Ovary (tissue), 9 donors: ENCODE data around the gene ADAMTS20. TPM values are rescaled to one million over a fixed set of nuclear protein-coding genes. Genes with fewer than 3 reads are reported as not detected.

ENCODE experiments used
- DNase-seq, 5 donors: peaks; one replicate each; pipeline ENCODE4 v3.0.0-alpha.2; 2019 to 2020
- H3K27ac ChIP-seq, 2 donors: fragments of 200-600 bp; one replicate each; pipeline versions ENCODE4 v1.5.1 to v1.8.0; 2019 to 2022
- H3K27me3 ChIP-seq: fragments of 200-600 bp; one replicate; pipeline ENCODE4 v1.8.0; 2022
- H3K36me3 ChIP-seq: fragments of 200-600 bp; sonication (generic); one replicate; pipeline ENCODE4 v1.5.1; 2019
- H3K4me1 ChIP-seq: one replicate; pipeline ENCODE4 v1.8.1; 2013; ENCODE audit warnings: mild to moderate bottlenecking, moderate library complexity; ENCODE audit not compliant: insufficient read depth
- H3K4me3 ChIP-seq: fragments of 200-600 bp; sonication (generic); one replicate; pipeline ENCODE4 v1.5.1; 2017
- H3K9me3 ChIP-seq, 2 donors: fragments of 200-600 bp in 1 of 2; sonication (generic) in 1 of 2; one replicate each; pipeline versions ENCODE4 v1.5.1 to v1.8.1; 2013 to 2019; ENCODE audit warnings: mild to moderate bottlenecking in 1 of 2, moderate library complexity in 1 of 2
- EP300 ChIP-seq: sonication (generic); formaldehyde crosslinking; IDR thresholded peaks from one replicate; pipeline ENCODE4 v1.6.1; 2017; ENCODE audit warnings: antibody characterized with exemption
- POLR2A ChIP-seq: fragments of 450-650 bp; IDR thresholded peaks from one replicate; pipeline ENCODE4 v1.6.1; 2017; ENCODE audit warnings: antibody characterized with exemption, mild to moderate bottlenecking, moderate library complexity
- WGBS, 3 donors: extraction: QIAGEN DNeasy Blood & Tissue Kit in 1 of 3; methylation state at CpG; one replicate each; pipeline versions ENCODE4 v1.1.5 to v1.1.7; 2013 to 2017; 5-methylcytosine and 5-hydroxymethylcytosine counted together
- intact Hi-C, 4 donors: fragments of 100-400 bp; cut with DNase I; formaldehyde crosslinking; loops; one replicate each; pipeline versions ENCODE4 v1.11.0 to v1.15.1; 2022 to 2023
- polyA plus RNA-seq, 2 donors: library from polyadenylated mRNA; stranded (reverse); fragments of 200-250 nt in 1 of 2; fragments of 350-450 nt in 1 of 2; fragmentation: Illumina TruSeq in 1 of 2; extraction: RNeasy Lipid Tissue Mini Kit (QIAGEN cat#74804) in 1 of 2; gene quantifications; one replicate each; pipeline ENCODE4 v1.2.3, GENCODE V29; 2013 to 2014
- total RNA-seq, 7 donors: library from RNA; depleted of rRNA in 2 of 7; stranded (reverse); fragments of >200 nt in 2 of 7; fragmentation: NEBNext Ultra II Directional in 3 of 7; extraction: Animal tissue kit (Norgen Biotek cat#: 25700) in 3 of 7; gene quantifications; one replicate each; pipeline versions ENCODE4 v1.1.0 to v1.2.4, GENCODE V29; 2016 to 2023
- TF ChIP-seq, protein P1 (sequence below), 3 donors: fragments of 450-650 bp in 2 of 3; fragments of 200-600 bp in 1 of 3; IDR thresholded peaks; one replicate each; pipeline versions ENCODE4 v1.5.1 to v1.8.0; 2016 to 2022; ENCODE audit warnings: antibody characterized with exemption in 3 of 3, mild to moderate bottlenecking in 1 of 3
- donor health status: DM: no; HTN: no; CAD: no; lungs with moderate emphysema.
- donor health status: DM: no; HTN: no; CAD: no.
- donor health status: Bipolar disorder and iron deficiency.
- donor health status: DM: yes; HTN: yes; CAD: no.
- donor health status: DM: no; HTN: no; CAD: no.
- donor health status: DM: yes; HTN: yes; CAD: no.

ADAMTS20 gene
- total and polyA plus RNA-seq, 9 donors: 0.23 TPM; not detected in 8

DNA sequence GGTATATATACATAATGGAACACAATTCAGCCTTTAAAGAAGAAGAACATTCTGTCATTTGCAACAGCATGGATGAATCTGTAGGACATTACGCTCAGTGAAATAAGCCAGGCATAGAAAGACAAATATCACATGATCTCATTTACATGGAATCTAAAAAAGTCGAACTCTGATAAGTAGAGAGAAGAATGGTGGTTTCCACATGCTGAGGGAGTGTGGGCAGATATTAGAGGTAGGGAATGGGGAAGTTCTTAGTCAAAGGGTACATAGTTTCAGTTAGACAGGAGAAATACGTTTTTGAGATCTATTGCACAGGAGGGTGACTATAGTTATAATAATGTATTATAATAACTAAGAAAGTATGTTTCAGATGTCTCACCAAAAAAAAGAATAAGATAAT, 71.4 kb downstream of the ADAMTS20 start:
- no peak overlapping the region for H3K4me3 ChIP-seq
- WGBS, 3 donors: 75 to 81% (median 80%) methylated on average over 3 of the region's 3 CpGs
- no peaks in the 10 kb centered on the region for H3K4me1 ChIP-seq
- DNase-seq: no peak
- TF ChIP-seq EP300 (no peak), POLR2A (no peak)
- TF ChIP-seq, protein P1, sequence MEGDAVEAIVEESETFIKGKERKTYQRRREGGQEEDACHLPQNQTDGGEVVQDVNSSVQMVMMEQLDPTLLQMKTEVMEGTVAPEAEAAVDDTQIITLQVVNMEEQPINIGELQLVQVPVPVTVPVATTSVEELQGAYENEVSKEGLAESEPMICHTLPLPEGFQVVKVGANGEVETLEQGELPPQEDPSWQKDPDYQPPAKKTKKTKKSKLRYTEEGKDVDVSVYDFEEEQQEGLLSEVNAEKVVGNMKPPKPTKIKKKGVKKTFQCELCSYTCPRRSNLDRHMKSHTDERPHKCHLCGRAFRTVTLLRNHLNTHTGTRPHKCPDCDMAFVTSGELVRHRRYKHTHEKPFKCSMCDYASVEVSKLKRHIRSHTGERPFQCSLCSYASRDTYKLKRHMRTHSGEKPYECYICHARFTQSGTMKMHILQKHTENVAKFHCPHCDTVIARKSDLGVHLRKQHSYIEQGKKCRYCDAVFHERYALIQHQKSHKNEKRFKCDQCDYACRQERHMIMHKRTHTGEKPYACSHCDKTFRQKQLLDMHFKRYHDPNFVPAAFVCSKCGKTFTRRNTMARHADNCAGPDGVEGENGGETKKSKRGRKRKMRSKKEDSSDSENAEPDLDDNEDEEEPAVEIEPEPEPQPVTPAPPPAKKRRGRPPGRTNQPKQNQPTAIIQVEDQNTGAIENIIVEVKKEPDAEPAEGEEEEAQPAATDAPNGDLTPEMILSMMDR (IDR thresholded peaks at IDR 0.05): no peak
- no peaks in the 10 kb centered on the region for H3K27me3 ChIP-seq
- no peaks in the 10 kb centered on the region for H3K36me3 ChIP-seq
- intact Hi-C loops: no loop called here
- H3K9me3 ChIP-seq: no peaks in the 10 kb centered on the region
- no peak overlapping the region for H3K27ac ChIP-seq

DNA sequence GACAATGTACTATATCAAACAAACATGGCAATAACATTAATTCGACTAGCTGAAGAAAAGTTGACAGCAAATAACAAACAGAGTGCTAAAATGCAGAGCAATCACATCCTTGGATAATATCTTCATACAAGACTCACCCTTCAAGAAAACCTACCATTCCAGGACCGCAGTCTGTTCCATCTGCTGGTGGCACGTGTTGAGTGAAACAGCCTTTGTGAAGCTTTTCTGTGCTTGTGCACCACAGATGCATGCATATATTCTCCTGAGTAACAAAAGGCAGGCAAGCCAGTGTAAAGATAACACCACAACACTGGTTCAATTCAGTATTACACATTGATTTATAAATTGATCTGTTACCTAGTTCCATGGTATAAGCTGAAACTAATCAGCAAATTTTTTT, 89.3 kb downstream of the ADAMTS20 start:
- TF ChIP-seq, protein P1 (IDR thresholded peaks at IDR 0.05): no peak
- TF ChIP-seq EP300: no peak
- no peak for TF ChIP-seq POLR2A
- Histone ChIP-seq H3K4me1 (no peaks in the 10 kb centered on the region), H3K9me3 (no peaks in the 10 kb centered on the region), H3K36me3 (no peaks in the 10 kb centered on the region), H3K27ac (no peak overlapping the region), H3K4me3 (no peak overlapping the region), H3K27me3 (no peaks in the 10 kb centered on the region)
- intact Hi-C loops: no loop called here
- WGBS, 3 donors: 81 to 84% (median 82%) methylated on average over 3 of the region's 3 CpGs
- no peak for DNase-seq

DNA sequence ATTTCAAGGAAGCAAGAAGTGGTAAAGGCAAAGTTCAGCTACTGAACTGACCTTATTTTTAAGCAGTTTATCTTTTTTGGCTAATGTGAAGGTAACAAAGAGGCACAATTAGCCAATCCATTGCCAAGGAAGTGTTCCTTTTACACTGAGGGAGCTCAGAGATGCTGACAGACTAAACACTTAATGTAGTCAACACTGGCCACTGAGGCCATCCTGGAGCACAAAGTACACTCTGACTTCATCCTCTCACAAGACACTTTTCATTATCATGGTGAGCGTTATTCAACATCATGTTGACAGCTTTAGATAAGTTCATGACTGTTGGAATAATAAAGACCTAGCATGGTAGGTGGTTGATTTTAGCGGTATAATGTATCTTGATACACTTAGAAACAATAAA, 89.9 kb downstream of the ADAMTS20 start:
- no peak overlapping the region for H3K27ac ChIP-seq
- H3K4me3 ChIP-seq: no peak overlapping the region
- intact Hi-C loops: no loop called here
- H3K9me3 ChIP-seq: no peaks in the 10 kb centered on the region
- TF ChIP-seq EP300 (no peak), POLR2A (no peak)
- TF ChIP-seq, protein P1 (IDR thresholded peaks at IDR 0.05): no peak
- H3K4me1 ChIP-seq: no peaks in the 10 kb centered on the region
- DNase-seq: no peak
- H3K27me3 ChIP-seq: no peaks in the 10 kb centered on the region
- WGBS, 3 donors: 42 to 63% (median 50%) methylated on average over 2 of the region's 2 CpGs
- no peaks in the 10 kb centered on the region for H3K36me3 ChIP-seq

DNA sequence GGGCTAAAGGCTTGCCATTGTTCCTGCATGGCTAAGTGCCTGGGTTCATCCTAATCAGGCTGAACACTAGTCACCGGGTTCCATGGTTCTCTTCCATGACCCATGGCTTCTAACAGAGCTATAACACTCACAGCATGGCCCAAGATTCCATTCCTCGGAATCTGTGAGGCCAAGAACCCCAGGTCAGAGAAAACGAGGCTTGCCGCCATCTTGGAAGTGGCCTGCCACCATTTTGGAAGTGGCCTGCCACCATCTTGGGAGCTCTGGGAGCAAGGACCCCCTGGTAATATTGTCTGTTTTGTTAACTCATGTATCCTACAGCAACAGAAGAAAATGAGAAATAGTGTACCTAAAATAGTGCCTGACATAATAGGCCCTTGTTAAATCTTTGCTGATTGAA, 92.7 kb downstream of the ADAMTS20 start:
- WGBS, 3 donors: 86 to 92% (median 89%) methylated on average over 4 of the region's 4 CpGs
- no peak for TF ChIP-seq POLR2A
- TF ChIP-seq EP300: no peak
- TF ChIP-seq, protein P1 (IDR thresholded peaks at IDR 0.05): no peak
- no peaks in the 10 kb centered on the region for H3K4me1 ChIP-seq
- intact Hi-C loops: no loop called here
- no peaks in the 10 kb centered on the region for H3K36me3 ChIP-seq
- no peak overlapping the region for H3K4me3 ChIP-seq
- DNase-seq: no peak
- H3K9me3 ChIP-seq: peaks cover 0 to 2% of the 10 kb centered on the region in 2 donors
- no peaks in the 10 kb centered on the region for H3K27me3 ChIP-seq
- no peak overlapping the region for H3K27ac ChIP-seq

DNA sequence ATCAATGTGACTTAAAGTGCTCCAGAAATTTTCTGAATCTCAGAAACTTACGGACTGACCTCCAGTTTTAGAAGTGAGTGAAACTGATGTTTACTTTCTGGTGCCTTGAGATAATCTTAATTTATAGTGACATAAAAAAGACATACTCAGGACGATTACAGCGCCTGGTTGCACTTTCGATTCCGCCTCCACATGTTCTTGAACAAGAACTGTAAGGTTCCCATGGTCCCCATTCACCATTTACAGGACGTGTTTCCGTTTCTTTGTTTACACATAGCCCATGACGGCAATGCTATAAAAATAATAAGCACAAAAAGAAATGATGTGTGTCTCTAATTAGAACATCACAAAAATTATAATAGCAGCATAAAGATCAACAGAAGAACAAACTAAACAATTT, 98.2 kb downstream of the ADAMTS20 start:
- H3K27ac ChIP-seq: no peak overlapping the region

More for the DNA sequence above, 98.2 kb downstream of the ADAMTS20 start:
- Histone ChIP-seq H3K4me1 (no peaks in the 10 kb centered on the region), H3K9me3 (peaks cover 0 to 2% of the 10 kb centered on the region in 2 donors), H3K27me3 (no peaks in the 10 kb centered on the region), H3K36me3 (no peaks in the 10 kb centered on the region), H3K4me3 (no peak overlapping the region)
- intact Hi-C loops: no loop called here
- WGBS, 3 donors: 73 to 74% (median 74%) methylated on average over 8 of the region's 8 CpGs
- TF ChIP-seq POLR2A: no peak
- TF ChIP-seq, protein P1 (IDR thresholded peaks at IDR 0.05): no peak
- TF ChIP-seq EP300: no peak
- no peak for DNase-seq
